ENCODE measurements around the gene IL19.

- TF ChIP-seq, protein P1, sequence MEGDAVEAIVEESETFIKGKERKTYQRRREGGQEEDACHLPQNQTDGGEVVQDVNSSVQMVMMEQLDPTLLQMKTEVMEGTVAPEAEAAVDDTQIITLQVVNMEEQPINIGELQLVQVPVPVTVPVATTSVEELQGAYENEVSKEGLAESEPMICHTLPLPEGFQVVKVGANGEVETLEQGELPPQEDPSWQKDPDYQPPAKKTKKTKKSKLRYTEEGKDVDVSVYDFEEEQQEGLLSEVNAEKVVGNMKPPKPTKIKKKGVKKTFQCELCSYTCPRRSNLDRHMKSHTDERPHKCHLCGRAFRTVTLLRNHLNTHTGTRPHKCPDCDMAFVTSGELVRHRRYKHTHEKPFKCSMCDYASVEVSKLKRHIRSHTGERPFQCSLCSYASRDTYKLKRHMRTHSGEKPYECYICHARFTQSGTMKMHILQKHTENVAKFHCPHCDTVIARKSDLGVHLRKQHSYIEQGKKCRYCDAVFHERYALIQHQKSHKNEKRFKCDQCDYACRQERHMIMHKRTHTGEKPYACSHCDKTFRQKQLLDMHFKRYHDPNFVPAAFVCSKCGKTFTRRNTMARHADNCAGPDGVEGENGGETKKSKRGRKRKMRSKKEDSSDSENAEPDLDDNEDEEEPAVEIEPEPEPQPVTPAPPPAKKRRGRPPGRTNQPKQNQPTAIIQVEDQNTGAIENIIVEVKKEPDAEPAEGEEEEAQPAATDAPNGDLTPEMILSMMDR (IDR thresholded peaks at IDR 0.05), result no peak
- TF ChIP-seq POLR2A (IDR thresholded peaks at IDR 0.05), result no peak
Measured at GRCh38 chr1:206890125-206891060, 119.8 kb downstream of the IL19 start.
